Calu3 (cell line): Measurements from ENCODE around the gene GSTT4. TPM values are rescaled to one million over a fixed set of nuclear protein-coding genes. Genes with fewer than 3 reads are reported as not detected.

Experiments used
- total RNA-seq: library from RNA; stranded (reverse); gene quantifications from 2 replicates; pipeline ENCODE4 v1.2.3, GENCODE V29; 2022

The GSTT4 gene
- total RNA-seq, 1 experiment from 2014 or later = not detected

Other genes with a start within 250 kb of the GSTT4 start
- not detected in 2 replicates for gene C22orf15, start 242.5 kb downstream of the GSTT4 start, total RNA-seq
- 155 and 181 TPM in 2 replicates for gene CHCHD10, start 237.5 kb downstream of the GSTT4 start, total RNA-seq
- 2.0 and 3.4 TPM in 2 replicates for gene MMP11, start 232.6 kb downstream of the GSTT4 start, total RNA-seq
- gene SMARCB1, start 218.5 kb downstream of the GSTT4 start, total RNA-seq = 88.2 and 88.8 TPM in 2 replicates
- 2.9 and 3.7 TPM in 2 replicates for gene DERL3, start 166.4 kb downstream of the GSTT4 start, total RNA-seq
- gene SLC2A11, start 147.6 kb downstream of the GSTT4 start, total RNA-seq = 18.9 and 32.8 TPM in 2 replicates
- gene MIF, start 111.1 kb downstream of the GSTT4 start, total RNA-seq = 669 and 679 TPM in 2 replicates
- 3.6 and 5.4 TPM in 2 replicates for gene GSTT2B, start 44.3 kb downstream of the GSTT4 start, total RNA-seq
- 3.4 and 4.1 TPM in 2 replicates for gene DDTL, start 38.6 kb downstream of the GSTT4 start, total RNA-seq
- gene DDT, start 31.0 kb downstream of the GSTT4 start, total RNA-seq = 101 and 115 TPM in 2 replicates
- gene GSTT2, start 25.3 kb downstream of the GSTT4 start, total RNA-seq = 0.64 and 0.85 TPM in 2 replicates
- gene CABIN1, start 5.9 kb upstream of the GSTT4 start, total RNA-seq = 57.0 and 59.3 TPM in 2 replicates
- gene SUSD2, start 176.0 kb upstream of the GSTT4 start, total RNA-seq = 2.5 and 3.1 TPM in 2 replicates
- gene GGT5, start 239.6 kb upstream of the GSTT4 start, total RNA-seq = 0.28 and 0.64 TPM in 2 replicates